ELF-1 (cell line): ENCODE data around the gene OBP2A.
"Not testable (repeated sequence)": the region's sequence is repeated elsewhere in the genome, so short reads cannot be mapped to it uniquely, and the experiment has no call there.

Experiments used
- DNase-seq: peaks from one replicate; pipeline ENCODE4 v3.0.0-alpha.2; 2016; ENCODE audit warnings: low read depth, low spot score

The OBP2A gene

GRCh38 chr9:135545646-135546176, at the start of gene OBP2A:
TSS of gene OBP2A (plus strand) at chr9:135546126. CDS start at chr9:135546181, 55 bp downstream.
- not testable (repeated sequence) for DNase-seq

GRCh38 chr9:135498381-135499126, 47.4 kb upstream of the OBP2A start:
- DNase-seq = no peak

- peak; percentile 88 for DNase-seq
Observed at GRCh38 chr9:135499326-135500070, 46.4 kb upstream of the OBP2A start.

GRCh38 chr9:135500071-135500524, 45.8 kb upstream of the OBP2A start:
- no peak for DNase-seq

GRCh38 chr9:135500525-135501260, 45.2 kb upstream of the OBP2A start, which contains the start of gene MRPS2:
TSS of gene MRPS2 (plus strand) at chr9:135500682. CDS start at chr9:135500711, 29 bp downstream.
- DNase-seq = peak; percentile 88

GRCh38 chr9:135501261-135502167, 44.4 kb upstream of the OBP2A start:
- DNase-seq = peak; percentile 32

GRCh38 chr9:135502168-135502872, 43.6 kb upstream of the OBP2A start:
- DNase-seq = no peak

GRCh38 chr9:135502873-135503321, 43.0 kb upstream of the OBP2A start:
- DNase-seq = no peak

- DNase-seq = no peak
Observed at GRCh38 chr9:135503371-135504261, 42.3 kb upstream of the OBP2A start.

GRCh38 chr9:135504262-135505243, 41.4 kb upstream of the OBP2A start:
- peak; percentile 73 for DNase-seq

- DNase-seq = no peak
Observed at GRCh38 chr9:135505406-135506187, 40.3 kb upstream of the OBP2A start.

GRCh38 chr9:135506327-135507103, 39.4 kb upstream of the OBP2A start:
- peak; percentile 72 for DNase-seq

GRCh38 chr9:135507104-135508035, 38.6 kb upstream of the OBP2A start:
- no peak for DNase-seq

GRCh38 chr9:135508211-135508820, 37.6 kb upstream of the OBP2A start:
- no peak for DNase-seq

- DNase-seq = no peak
Observed at GRCh38 chr9:135509458-135509857, 36.5 kb upstream of the OBP2A start.
